GM19099 (cell line): ENCODE measurements around the gene CAMSAP2.

Source experiments
- POLR2A ChIP-seq: IDR thresholded peaks from 3 replicates; pipeline ENCODE4 v1.6.1; 2011; ENCODE audit warnings: low read depth; ENCODE audit not compliant: insufficient read length; ENCODE audit errors: extremely low read depth

The CAMSAP2 gene

DNA sequence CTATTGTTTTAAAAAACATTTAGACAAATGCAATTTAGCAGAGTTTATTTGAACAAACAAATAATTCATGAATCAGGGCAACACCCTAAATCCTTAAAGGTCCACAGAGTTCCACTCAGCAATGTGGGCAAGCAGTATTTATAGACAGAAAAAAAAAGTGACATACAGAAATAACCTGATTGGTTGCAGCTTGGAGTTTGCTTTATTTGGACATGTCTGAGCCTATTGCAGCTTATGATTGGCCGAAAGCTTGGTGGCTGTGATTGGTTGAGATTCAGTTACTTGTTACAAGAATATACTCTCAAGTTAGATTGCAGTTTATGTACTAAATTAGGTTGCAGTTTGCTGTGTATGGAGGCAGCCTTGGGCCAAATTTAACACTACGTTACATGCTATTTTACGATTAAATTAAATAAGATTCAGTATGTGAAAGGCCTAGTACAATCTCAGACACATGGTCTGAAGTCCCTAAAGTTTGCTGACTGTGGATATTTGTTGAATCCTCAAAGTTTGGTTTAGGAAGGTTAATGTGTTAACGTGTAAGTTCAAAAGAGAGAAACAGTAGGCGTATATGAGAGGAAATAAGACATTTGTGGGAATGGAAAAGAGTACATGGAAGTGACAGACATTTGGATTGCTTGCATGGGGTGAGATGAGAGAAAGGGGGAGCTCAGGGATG, 6.9 kb upstream of the CAMSAP2 start:
- TF ChIP-seq POLR2A = no peak

DNA sequence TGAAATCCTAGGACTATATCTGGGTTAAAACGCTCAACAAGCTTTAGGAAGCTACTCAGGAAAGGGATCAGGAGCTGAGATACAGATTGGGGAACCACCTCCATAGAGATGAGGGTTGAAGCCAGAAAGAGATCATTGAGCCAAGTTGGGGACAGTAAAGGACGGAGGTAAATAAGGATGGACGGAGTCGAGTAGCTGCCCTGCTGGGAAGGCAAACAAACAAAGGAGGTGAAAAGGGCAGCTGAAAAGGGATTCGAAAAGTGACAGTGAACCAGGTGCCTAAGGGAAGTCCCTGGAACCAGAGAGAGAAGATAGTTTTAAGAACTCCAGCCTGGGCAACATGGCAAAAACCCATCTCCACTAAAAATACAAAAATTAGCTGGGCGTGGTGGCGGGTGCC, 6.3 kb upstream of the CAMSAP2 start:
- TF ChIP-seq POLR2A = no peak

DNA sequence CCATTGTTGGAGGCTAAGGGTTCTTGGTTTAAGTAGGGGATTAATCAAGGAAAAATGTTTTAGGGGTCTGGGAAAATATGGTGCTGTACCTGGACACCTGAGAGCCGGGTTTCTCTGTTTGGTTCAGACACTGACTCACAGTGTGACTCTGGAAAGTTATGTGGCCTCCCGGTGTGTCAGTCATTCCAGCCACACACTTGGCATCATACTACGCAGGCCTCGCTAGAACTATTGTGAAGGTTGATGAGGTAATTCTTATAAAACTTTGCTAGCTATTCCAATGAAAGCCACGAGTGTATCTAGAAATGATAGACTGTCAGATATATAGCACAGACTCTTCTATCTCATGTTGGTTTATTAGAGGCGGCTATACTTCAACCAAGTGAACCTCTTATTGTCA, 4.8 kb upstream of the CAMSAP2 start:
- no peak for TF ChIP-seq POLR2A

DNA sequence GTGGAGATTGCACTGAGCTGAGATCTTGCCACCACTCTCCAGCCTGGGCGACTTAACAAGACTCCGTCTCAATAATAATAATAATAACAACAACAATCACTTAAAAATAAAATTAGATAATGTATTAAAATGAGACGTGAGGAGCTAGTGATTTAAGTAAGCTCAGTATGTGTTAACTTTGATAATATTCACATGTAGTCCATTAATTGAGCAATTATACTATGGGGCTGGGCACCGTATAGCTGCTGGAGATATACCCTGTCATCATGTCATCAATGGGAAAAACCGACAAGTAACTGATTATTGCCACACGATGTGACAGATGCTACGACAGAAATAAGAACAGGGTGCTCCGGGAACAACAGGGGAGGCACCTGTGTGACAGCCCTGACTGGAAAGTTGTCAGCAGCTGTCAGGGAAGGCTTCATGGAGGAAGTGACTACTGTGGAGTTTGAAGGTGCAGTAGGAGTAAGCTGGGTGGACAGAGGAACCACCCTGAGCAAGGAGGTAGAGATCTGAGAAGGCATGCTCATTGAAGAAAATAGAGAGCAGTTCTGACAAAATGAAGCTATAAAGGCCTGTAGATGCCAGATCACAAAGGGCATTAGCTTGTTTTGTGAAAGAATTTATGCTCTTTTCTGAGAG, 924 bp upstream of the CAMSAP2 start:
- TF ChIP-seq POLR2A = no peak

DNA sequence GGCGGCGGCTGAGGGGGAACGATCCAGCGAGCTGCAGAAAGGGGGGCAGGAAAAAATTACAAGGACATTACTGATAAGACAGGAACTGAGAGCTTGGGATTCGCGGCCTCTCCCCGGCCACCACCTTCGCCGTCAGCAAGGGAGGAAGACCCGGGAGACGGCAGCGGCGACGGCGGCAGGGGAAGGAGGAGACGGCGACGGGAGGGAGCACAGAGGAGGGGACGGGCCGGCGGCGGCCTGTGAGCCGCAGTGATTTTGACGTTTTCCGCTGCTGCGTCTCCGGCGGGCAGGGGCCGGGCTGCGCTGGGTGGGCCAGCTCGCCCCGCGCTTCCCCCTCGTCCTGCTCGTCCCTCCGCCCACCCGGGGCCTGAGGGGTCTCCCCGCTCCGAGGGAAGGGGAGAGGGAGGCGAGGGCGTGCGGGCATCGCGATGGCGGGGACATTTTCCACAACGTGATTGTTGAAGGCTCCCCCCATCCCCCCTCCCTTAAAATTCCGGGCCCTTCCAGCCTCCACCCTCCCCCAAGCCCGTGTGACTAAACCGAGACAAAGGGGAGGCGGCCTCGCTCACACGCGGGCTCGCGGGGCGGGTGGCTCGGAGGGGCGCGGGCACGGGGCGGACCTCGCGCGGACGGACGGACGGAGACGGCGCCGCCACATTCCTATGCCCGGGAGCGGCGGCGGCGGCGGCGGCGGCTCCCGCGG, 407 bp downstream of the CAMSAP2 start:
- peak; percentile 47 for TF ChIP-seq POLR2A

DNA sequence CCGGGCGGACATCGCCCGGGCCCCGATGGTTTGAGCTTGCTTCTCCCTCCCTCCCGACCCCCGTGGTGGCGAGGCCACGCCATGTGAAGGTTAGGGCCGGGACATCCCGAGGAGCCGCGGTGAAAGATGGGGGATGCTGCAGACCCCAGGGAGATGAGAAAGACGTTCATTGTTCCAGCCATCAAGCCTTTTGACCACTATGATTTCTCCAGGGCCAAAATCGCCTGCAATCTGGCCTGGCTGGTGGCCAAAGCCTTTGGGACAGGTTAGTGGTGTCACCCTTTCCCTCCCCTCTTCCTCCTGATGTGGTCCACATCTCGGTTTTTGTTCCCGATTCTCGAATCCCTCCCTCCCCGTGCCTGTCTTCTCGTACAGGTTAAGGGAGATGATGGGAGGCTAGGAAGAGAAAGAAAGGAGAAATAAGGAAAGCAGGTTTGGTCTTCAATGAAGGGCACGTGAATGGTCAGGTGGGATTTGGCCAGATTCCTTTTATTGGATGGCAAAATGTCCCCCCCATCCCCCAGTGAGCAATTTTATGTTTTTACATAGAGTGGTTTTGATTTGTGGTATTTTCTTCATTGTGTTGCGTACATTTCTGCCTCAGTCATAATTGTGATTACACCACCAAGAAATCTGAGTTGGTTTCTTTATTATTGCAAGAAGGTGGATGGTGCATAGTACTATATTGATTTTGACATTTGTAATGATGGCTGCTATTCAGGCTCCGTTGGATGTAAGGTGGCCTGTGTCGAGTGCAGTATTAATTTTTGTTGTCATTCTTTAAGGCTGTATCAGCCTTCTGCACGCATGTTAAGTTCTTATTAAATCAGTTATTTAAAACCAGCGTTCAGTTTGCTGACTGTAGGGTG, 1.2 kb downstream of the CAMSAP2 start:
- no peak for TF ChIP-seq POLR2A

DNA sequence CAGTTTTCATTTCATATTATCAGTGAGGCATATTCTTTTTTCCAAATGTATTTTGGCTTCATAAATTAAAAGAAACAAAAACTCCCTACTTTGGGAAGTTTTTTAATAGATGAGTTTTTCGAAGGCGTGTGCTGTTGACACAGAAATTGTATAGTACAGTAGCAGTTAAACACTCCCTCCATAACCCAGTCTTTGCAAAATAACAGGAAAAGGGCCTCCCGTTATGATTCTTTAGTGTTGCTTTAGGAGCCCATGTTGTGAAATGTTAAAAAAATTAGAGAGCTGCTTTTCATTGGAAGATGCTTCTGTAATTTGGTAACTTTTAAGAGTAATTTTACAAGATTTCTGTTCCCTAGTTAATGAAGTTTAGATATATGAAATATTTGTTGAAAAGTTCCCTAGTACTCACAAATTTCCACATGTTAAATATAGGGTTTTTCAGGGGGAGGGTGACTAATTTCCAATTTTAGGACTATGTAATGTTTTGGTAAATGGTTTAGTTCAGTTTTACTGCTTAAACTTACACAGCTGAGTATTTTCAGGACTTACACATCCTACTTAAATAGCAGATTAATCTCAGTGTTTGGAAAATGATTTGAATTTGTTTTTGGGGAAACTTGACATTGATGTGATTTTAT, 2.0 kb downstream of the CAMSAP2 start:
- no peak for TF ChIP-seq POLR2A

DNA sequence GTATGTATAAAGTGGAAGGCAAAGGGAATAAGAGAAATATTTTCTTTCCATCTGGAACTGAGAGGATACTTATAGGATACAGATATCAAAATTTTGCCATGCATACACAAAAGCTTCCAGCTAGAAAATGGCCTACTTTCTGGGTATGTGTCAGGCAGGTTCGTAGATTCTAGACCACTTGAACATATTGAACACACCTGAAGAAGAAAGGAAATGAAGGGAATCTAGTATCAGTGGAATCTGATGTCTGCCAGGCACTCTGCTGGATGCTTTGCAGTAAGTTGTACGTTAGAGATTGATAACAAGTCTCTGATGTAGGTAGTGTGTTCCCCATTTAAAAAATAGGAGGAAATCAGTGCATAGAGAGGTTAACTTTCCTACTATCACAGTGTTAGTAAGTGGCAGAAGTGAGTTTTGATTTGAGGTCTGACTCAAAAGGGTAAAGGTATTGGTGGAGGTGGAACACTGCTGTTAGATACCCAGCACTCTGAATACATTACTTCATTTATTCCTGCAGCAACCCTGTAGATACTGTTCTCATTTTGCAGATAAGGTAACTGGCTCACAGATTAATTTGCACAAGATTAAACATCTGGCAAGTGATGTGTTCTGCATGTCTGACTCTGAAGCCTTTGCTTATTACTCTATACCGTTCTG, 3.0 kb downstream of the CAMSAP2 start:
- no peak for TF ChIP-seq POLR2A

DNA sequence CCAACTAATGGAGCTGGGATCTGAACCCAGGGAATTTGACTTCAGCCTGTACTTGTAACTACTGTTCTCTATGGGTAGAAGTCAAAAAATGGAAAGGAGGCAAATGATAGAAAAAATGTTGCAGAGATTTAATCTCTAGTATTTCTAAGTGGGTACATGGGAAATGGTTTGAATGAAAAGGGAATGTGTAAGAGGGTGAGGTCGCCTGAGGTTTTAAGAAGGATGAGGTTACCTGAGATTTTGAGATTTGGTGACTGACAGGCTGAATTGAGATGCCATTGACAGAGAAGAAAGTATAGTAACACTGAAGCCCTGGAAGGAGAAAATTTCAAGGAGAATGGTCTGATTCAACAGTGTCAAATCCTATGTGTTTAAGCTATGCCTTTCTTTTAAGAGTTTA, 5.5 kb downstream of the CAMSAP2 start:
- TF ChIP-seq POLR2A = no peak

DNA sequence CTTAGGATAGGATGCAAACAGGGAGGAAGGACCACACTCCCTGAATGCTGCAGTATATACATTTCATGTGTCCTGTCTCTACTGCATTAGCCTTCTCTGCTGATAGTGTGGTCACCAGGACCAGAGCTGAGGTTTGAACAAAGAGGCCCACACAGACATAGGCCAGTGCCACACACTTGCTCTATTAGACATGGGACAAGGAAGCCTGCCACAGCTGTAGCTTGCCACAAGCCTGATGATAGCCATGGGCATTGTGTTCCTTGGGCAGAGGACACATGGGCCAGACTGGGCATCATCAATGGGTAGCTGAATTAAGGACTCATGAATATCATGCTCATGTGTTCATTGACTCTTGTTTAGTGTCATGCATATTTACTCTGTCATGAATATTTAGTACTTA, 10.4 kb downstream of the CAMSAP2 start:
- TF ChIP-seq POLR2A = no peak

DNA sequence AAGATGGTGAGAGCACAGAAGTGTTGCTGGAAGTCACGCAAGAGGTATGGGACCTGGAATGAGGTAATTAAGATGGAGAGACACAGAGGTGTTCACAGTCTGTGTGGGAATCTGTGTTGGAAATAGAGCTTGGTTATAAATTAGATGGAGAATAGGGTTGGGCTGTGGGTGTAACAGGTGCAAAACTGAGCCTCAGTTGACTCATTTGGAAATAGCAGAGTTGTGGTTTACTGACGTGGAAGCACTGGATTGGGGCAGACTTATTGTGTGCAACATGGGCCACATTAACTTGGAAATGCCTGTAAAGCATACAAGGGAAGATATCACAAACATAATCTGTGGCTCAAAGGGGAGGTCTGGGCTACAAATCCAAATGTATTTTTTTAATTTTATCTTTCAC, 13.0 kb downstream of the CAMSAP2 start:
- TF ChIP-seq POLR2A = no peak

DNA sequence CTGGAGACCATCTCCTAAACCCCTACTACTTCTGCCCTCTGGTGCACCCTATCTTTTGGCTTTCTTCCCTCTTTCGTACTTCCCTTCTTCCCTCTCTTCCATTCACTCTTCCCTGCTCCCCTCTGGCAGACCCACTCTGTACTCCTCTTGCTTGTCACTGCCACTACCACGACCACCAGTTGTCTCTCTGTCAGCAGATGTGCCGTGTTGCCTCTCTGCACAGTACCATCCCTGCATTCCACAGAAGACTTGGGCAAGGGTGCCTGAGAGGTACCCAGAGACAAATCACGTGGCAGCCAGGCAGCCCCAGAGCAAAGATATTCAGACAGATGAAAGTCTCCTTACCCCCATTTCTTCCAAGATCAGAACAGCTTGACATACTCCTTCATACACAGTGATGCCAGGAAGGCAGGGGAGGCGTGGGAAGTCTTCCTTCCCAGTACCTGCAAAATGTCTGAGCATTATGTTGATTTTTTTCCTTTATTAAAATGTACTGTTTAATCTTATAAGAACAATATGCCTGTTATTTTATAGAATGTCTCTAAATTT, 15.0 kb downstream of the CAMSAP2 start:
- no peak for TF ChIP-seq POLR2A

DNA sequence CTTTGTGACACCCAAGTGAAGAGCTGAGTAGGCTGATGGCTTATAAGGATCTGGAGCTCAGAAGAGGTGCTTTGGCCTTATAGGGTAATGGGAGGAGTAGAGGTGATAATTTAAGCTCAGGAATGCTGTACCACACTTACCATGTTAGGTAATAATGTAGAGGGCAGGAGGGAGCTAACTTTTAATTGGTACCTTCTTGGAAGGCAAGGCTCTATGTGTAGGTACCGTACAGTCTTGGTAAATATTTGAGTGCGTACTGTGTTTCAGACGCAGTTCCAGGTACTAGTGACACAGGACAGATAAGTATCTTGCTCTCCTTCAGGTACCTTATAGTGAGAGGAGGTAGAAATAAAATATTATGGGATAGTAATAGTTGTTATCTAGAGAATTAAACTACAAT, 16.8 kb downstream of the CAMSAP2 start:
- no peak for TF ChIP-seq POLR2A

DNA sequence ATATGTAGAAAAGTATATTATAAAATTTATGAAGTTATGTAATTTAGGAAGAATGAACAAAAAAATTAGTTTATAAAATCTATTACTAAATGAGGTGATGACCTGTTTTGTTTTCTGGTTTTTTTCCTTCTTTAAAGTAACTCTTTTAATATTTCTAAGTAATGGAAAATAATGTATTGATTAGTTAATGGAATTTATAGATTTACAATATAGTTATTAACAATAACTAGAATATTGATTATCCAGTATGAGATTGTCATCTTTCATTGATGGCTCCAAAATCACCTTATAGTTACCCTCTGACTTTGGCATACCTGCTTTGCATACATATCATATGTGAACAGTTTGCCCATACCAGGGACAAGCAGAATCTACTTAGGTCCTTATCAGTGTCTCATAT, 23.4 kb downstream of the CAMSAP2 start:
- no peak for TF ChIP-seq POLR2A
